NCI-H146 treated with DMSO at 0.1 percent for 48 hours (cell line): ENCODE results near the gene FMNL2.

ENCODE experiments used
- DNase-seq: peaks from one replicate; lab custom pipeline; 2025; ENCODE audit not compliant: unreplicated experiment; lab: John Stamatoyannopoulos, UW

The FMNL2 gene

DNA sequence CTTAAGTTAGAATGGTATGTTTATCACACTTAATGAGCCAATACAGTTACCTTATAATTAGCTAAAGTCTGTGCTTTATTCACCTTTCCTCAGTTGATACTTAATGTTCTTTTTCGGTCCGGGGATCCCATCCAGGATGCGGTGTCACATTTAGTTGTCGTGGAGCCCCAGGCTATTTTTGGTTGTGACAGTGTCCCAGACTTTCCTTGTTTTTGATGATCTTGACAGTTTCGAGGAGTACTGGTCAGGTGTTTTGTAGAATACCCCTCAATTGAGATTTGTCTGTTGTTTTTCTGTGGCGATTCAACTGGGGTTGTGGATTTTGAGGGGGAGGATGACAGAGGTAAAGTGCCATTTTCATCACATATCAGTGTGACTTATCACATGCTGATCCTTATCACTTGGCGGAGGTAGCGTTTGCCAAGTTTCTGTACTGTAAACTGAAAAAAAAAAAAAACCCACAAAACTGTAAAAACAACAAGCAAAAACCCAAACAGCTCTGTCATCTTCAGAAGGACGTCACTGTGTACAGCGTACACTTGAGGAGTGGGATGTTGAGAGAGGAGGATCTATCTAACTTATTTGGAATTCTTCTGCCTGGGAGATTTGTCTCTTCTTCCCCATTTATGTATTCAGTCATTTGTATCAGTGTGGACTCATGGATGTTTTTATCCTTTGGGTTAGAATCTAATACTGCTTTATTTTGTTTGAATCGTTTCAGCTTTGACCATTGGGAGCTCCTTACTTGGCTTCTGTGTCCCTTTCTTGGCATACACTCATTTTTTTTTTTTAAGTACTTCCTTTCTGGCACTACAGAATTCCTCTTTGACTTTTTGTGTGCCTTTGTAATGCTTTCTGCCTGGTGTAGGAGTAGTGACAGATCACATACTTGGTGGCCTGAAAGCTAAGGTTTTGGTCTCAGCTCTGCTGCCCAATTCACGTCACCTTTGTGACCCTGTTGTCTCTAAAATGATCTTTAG, 68.1 kb downstream of the FMNL2 start:
- DNase-seq = no peak

DNA sequence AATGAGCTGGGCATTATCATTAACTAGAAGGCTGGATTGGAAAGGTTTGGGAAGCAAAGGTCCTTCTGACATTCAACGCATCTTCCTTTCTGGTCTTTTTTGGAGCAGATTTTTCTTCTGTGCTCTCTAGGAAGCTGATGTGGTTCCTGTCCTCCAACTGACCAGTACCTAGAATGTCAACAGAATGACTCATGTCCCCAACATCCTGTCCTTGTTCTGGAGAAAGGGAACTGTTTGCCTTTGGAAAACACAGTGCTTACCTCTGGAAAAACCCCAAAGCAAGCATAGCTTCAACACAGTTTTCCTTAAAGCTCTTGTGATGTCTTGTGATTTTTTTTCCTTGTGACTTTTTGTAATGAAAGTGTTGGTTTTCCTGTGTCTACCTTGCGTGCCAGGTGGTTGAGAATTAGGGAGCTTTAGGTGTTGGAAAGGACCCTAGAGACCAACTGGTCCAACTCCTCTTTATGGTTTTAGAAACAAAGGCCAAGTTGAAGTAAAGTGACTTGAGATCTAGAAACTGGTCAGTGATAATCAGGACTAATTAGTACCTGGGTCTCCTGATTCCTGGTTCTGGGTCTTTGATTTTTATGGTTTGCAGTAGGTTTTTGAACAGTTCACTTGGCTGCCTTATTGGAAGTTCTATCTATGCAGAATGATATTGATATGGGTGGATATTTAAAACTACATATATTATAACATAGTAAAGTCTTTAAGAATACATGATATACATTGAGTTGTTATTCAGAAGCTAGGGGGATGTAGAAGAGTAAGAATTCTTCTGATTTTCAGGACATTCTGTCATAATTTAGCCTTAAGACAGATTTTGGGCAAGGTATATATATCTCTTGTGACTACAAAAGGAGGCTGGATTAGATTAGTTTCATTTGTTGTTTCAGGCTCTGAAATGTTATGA, 70.5 kb downstream of the FMNL2 start:
- DNase-seq = no peak

DNA sequence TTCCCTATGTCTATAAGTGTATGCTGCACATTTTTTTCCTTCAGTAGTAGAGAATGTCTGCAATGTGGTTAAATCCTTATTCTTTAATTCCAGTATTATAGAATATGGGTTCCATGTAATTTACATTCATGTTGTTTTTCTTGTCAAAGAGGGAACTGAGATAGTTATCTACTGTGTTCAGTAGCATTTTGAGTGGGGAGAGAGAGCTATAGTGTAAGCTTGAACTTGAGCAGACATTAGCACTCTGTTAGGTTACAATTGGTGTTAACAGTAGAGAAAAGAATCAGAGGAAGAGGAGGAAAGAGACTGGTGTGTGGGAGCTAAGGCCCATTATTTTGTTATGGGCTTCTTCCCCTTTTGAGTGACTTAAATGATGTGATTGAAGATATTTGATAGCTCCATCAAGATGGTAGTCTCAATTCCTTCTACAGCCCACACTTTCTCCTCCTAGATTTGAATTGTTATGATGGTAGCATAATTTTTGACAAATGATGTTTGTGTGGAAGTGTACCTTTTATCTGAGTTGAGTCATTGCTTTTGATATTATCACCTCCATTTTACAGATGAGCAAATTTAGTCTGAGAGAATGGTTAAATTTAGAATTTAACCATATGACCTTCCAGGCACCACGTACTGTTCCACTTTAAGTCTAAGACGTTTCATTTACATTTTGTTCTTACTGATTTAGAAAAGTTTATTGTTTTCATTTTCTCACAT, 71.3 kb downstream of the FMNL2 start:
- DNase-seq = no peak

DNA sequence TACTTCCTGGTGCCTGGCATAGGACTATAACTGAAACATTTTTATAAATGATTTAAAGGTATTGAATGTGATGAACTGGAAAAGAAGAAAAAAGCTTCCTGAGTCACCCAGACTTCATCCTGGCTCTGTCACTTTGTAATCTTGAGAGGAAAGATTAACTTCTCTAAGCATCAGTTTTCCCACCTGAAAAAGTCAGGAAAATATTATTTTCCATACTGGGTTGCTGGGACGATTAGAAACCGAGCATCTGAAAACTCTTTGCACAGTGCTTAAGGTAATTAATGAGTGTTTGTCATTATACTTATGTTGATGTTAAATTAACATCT, 71.8 kb downstream of the FMNL2 start:
- DNase-seq = no peak

DNA sequence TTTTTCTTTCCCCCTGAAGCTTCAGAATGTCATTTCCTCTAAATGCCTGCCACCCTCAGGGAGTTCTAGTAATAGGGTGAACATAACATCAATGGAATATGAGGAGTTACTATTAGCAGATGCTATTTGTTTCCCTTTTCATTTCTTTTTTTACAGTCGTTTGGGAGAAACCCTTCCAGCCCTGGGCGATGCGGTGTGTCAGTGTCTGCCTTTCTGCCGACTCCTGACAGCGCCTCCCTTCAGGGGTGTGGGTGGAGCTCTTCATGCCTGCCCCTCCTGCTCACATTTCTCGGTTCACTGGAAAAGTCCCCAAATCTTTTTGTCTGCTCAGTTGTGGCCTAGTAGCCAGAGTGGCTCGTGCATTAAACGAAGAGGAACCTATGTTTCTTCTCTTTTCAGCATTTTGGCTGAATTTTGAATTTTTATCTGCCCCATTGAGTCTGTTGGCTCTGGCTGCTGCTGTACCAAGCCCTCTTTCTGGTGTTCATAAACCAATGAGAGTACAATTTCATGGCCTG, 72.3 kb downstream of the FMNL2 start:
- no peak for DNase-seq

DNA sequence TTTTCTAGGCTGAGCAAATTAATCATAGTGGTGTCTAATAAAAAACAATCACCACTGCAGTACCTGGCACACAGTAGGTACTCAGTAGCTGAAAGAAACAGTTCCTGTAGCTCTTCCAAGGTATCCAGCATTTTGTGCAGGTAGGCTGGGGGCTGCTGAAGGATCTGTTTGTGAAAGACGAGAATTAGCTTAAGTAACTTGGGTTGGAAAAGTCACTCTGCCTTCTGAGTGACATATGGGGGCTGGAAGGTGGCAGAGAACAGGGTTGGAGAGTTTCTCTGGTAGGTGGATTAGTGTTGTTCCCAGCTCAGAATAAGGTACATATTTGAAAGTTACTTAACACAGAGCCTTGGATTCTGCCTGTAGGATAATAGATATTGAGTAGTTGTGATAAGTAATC, 72.8 kb downstream of the FMNL2 start:
- DNase-seq = no peak

DNA sequence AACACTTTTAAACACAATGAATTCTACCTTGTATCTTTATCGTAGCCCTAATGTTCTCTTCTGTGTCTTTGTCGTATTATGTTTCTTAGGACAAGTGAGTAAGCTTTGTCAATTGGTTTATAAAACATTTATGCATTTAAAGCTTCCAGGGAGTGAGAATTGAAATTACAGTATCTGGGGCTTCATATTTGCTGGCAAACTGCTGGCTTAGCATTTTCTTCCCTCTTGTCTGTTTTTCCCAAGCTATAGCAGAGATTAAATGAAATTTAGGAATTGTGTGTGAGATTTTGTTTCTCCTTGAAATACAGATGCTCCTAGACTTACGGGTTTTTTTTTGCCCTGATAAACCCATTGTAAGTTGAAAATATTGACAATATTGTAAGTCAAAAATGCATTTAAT, 73.3 kb downstream of the FMNL2 start:
- no peak for DNase-seq

DNA sequence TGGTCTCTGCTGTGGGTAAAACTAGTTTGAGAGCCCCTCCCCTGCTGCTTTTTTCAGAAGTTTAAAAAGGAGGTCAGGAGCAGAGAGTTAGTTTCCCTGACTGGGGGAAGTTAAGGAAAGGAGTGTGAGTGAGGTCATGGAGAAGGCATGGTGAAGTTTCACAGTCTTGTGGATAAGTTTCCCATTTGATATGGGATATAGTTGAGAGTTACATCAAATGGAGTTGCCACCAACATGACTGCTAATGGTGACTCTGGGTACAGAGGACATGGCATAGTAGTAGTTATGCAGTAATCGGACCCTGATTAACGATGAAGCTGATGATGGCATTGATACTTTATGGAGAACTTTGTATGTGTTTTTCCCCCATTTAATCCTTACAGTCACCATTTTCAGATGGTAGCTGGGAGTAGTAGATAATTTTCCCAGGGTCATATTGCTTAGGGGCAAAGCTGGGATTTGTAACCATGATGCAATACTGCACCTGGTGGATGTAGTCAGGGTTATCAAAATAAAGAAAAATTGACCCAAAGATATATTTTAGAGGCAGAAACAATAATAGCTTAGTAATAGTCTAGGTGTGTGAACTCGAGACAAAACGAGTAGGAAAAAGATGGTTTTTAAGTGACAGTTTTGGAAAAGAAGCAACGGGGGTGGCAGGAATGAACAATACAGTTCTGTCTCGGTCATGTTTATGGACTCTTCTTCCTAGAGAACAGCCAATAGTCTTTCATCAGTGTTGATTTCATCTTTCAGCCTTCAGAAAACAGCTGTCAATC, 74.6 kb downstream of the FMNL2 start:
- no peak for DNase-seq

DNA sequence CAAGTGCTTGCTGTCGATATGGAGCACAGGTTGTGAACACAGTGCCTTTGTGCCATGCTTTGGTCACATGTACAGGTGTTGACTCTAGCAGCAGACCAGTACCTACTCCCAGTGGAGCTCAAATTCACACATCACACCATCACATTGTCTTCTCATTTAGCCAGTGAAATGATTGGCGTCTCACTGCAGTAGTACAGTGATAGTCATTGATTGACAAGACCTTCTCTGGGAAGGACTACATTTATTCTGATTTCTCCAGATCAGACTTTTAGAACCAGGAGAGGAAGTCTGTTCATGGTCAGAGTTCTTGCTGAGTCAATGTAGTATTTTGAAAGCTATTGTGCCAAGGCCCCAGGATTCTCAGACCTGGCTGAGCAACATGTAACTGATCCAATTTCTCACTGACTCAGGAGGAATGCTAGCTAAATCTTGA, 75.2 kb downstream of the FMNL2 start:
- DNase-seq = no peak

DNA sequence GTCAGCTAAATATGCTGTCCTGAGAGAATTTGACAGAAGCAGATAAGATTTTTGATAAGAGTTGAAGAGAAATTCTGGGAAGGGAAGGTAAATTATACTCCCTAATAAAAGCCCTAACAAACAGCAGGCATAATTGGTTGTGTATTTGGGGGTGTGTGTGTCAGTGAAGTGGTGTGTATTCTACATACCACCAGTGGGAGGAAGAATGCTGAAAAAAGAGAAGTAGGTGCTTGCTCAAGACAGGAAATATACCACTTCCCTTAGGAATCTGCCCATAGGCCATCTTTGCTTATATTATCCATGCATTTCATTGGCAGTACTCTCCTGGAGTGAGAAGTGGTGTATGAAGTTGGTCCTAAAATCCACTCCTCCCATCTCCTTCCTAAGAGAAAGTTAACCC, 76.2 kb downstream of the FMNL2 start:
- DNase-seq = no peak

DNA sequence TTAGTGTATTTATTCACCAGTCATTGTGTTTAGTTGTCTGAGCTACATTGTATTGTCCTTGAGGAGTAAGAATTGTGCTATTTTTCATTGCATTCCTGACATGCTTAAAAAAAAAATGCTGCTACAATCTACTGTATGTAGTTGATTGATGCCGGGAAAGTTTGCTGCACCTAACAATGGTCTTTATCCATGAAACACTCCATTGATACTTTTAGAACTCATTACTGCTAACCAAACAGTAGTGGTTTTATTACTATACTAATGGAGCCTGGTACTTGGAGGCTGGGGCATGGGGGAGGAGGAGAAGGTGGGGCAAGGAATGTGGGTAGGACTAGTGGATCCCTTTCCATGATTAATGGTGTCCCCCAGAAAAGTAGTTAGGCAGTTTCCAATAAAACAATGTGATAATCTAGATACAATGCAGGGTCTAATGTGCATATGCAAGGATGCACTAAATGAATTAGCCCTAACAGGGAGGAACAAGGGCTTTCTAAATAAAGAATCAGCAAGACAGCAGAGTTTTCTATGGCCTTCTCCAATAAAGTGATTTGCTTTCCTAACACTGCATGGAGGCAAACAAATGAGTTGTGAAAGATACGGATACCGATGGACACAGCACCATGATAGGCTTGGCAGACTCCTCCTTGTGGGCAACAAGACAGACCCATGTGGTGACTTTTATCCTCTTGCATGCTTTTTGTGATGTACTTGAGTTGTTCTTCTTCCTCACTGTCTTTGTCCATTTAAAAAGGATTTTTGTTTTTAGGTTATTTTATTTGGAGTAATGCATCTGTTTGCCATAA, 78.5 kb downstream of the FMNL2 start:
- no peak for DNase-seq

DNA sequence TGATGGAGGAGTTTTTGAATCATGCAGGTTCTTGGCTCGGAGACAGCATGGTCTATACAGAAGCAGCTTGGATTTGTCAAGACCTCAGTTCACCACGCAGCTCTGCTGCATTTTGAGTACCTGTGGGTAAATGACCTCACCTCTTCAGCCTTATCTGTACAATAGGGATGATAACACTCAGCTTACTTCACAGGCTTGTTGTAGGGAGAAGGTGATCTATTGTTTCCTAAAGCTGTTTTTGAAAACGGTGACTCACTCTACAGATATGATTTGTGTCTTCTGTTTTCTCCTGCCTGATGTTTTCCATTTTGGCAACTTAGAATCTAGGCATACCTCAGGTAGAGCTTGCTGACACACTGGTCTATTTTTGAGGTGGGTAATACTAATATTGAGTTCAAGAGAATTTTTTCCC, 80.3 kb downstream of the FMNL2 start:
- DNase-seq = no peak

DNA sequence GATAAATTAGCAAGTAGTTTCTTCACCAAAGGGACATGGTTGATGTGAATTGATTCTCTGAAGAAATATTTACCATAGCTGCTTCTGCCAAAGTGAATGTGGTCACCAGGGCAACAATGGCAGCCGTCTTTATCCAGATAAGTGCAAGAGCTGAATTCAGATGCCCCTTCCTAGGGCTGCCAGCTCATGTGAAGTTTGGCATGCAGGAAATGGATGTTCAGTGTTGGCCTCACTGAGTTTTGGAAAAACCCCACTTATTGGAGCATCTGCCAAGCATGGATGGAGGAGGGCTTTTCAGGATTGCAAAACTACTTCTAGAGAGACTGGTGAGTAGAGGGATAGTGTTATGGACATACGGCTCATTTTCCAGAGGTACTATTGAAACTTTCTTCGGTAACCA, 80.8 kb downstream of the FMNL2 start:
- no peak for DNase-seq

DNA sequence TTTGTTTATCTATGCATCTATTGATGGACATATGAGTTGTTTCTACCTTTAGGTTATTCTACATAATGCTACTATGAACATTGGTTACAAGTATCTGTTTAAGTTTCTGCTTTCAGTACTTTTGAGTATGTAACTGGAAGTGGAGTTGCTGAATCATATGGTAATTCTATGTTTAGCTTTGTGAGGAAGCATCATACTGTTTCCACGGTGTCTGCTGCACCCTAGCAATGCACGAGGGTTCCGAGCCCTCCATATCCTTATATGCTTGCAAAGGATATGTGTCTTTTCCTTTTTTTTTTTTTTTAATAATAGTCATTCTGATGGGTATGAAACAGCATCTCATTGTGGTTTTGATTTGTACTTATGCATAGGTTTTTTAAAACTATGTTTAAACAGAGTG, 83.7 kb downstream of the FMNL2 start:
- DNase-seq = no peak

DNA sequence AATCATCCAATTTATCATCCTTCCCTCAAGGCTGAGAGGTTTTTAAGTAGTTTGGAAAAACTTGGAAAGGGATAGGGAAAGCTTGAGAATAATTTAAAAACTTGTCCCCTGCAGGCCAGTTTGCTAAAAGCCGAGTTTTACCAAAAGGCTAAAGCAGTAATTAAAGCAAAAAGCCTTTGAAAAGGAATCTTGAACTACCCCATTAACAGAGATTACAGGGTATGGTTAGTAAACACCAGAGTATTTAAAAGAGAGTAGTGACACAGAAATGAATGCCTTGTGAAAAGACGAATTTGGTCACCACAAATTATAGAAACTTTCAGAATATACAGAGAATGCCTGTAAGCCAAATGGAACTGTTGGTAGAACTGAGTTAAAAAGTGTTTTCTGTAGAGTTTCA, 85.0 kb downstream of the FMNL2 start:
- no peak for DNase-seq

DNA sequence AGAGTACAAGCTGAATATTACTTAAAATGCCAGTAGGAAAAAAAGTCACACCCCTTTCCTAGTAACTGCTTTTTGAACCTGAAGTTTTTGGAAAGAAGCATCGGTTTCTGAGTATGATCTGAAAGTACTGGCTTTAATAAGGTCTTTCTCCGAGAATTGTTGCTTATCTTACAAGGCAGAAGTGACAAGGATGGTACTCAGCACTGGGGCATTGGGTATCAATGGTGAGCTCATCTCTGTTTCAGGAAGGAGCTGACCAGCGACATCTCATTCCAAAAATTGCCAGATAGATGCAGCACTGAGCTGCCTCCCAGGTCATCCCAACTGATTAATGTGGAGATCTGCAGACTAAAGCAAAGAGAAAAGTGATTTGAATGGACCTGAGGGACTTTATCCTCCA, 85.4 kb downstream of the FMNL2 start:
- DNase-seq = no peak

DNA sequence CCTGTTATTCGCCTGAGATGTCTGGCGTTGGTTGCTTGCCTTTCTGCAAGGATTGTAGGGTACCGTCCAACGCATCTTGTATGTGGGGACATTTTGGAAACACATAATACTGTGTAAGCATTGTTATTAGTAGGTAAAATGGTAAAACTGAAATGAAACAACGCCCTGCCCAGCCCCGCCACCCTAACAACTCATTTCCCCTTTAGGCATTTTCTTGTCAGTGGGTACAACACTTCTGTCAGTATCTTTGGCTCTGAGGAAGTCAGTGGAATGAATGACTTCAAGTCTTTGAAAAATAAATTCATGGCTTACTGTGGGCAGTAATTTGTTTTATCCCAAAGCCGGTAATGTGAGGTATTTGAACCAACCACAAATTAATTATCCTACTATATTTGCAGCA, 86.0 kb downstream of the FMNL2 start:
- no peak for DNase-seq

DNA sequence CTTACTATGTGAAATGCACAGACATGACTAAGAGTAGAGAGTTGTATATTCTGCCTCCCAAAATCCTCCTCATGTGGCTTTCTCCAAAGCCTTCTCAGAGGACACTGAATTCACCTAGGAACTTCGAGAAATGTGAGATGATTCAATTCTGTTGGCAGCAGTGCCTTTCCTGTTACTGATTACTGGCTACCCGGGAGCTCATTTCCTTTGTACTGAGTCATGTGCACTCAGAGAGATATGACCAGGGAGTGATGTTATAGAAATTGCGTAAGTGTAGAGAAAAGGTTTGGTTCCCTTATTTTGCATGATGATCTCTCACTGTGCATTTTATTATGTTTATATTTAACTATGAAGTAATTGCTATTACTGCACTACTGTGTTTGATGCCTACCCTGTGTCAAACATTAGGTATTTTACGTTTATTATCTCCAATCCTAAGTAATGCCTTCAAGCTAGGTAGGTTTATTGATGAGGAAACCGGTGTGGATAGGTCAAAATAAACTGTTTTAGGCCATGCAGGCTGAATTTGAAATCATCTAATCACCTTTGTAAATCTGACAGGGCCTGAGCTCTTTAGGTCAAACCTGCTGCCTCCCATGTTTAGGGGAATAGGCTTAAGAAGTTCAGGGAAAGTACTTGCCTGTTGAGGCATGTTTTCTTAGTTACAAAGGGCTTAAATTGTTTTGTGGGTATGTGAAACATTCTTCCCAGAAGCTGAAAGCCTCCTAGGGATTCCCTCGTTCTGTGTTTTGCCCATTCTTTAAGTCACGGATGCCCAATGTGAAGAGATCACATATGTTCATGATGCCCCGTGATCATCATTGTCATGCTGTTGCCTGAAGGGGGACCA, 86.8 kb downstream of the FMNL2 start:
- no peak for DNase-seq

DNA sequence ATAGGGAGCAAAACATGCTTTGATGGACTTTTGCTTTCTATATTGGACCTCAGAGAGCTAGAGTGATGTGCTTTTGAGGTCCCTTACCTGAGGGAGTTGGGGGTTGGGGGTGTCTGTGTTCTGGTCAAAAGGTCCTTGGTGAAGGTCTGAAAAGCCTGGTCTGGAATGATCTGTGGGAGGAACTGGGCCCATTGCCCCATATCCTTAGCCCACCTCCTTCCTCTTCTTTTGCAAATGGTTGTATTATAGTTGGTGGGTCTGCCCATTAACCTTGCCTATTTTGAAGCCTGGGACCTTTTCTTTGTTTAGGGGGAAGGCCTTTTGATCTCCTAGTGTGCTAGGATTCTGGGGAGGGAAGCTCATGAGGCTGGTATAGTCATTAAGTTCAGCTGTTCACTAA, 88.7 kb downstream of the FMNL2 start:
- DNase-seq = no peak
